HG03520 (cell line): ENCODE data around the gene NOBOX.
"Not testable (repeated sequence)": the region's sequence is repeated elsewhere in the genome, so short reads cannot be mapped to it uniquely, and the experiment has no call there.

Source experiments
- ATAC-seq: cut with Tn5 transposase; IDR thresholded peaks from one replicate; pipeline ENCODE4 v1.9.1; 2021; ENCODE audit warnings: mild to moderate bottlenecking, moderate library complexity; ENCODE audit not compliant: unreplicated experiment

The NOBOX gene

GRCh38 chr7:144397086-144397485 lies 6.4 kb downstream of the NOBOX start:
- no peak for ATAC-seq

GRCh38 chr7:144391823-144392255 lies 11.7 kb downstream of the NOBOX start:
- ATAC-seq, result peak; percentile 71

- ATAC-seq, result no peak
Observed at GRCh38 chr7:144391014-144391413, 12.5 kb downstream of the NOBOX start.

GRCh38 chr7:144390481-144390880 lies 13.0 kb downstream of the NOBOX start:
- no peak for ATAC-seq

GRCh38 chr7:144388950-144389349 lies 14.5 kb downstream of the NOBOX start:
- ATAC-seq, result no peak

- ATAC-seq, result no peak
Observed at GRCh38 chr7:144386741-144387140, 16.8 kb downstream of the NOBOX start.

- peak; percentile 52 for ATAC-seq
Observed at GRCh38 chr7:144384555-144385245, 18.8 kb downstream of the NOBOX start.

- peak; percentile 95 for ATAC-seq
Observed at GRCh38 chr7:144384071-144384470, 19.4 kb downstream of the NOBOX start.

- no peak for ATAC-seq
Observed at GRCh38 chr7:144379776-144380384, 23.6 kb downstream of the NOBOX start.

- no peak for ATAC-seq
Observed at GRCh38 chr7:144378651-144379050, 24.8 kb downstream of the NOBOX start.

- ATAC-seq, result not testable (repeated sequence)
Observed at GRCh38 chr7:144369221-144369620, 34.3 kb downstream of the NOBOX start.

- not testable (repeated sequence) for ATAC-seq
Observed at GRCh38 chr7:144367250-144367649, 36.2 kb downstream of the NOBOX start.

- not testable (repeated sequence) for ATAC-seq
Observed at GRCh38 chr7:144365523-144365922, 38.0 kb downstream of the NOBOX start.

- not testable (repeated sequence) for ATAC-seq
Observed at GRCh38 chr7:144362061-144362460, 41.4 kb downstream of the NOBOX start.

- ATAC-seq, result not testable (repeated sequence)
Observed at GRCh38 chr7:144356860-144357259, 46.6 kb downstream of the NOBOX start.

- not testable (repeated sequence) for ATAC-seq
Observed at GRCh38 chr7:144356185-144356584, 47.3 kb downstream of the NOBOX start.

- peak; percentile 75 for ATAC-seq
Observed at GRCh38 chr7:144355176-144355822, 48.2 kb downstream of the NOBOX start, which contains the start of gene ARHGEF5. ARHGEF5 (plus strand) TSS chr7:144355402; CDS start chr7:144362670, 7,268 bp downstream.

- not testable (repeated sequence) for ATAC-seq
Observed at GRCh38 chr7:144351667-144352066, 51.8 kb downstream of the NOBOX start.

GRCh38 chr7:144348625-144349024 lies 54.9 kb downstream of the NOBOX start:
- ATAC-seq, result not testable (repeated sequence)
